Right renal cortex interstitium (tissue), 3 donors: ENCODE measurements around the gene LAMB3. TPM values are rescaled to one million over a fixed set of nuclear protein-coding genes. Genes with fewer than 3 reads are reported as not detected.
A peak's percentile ranks its signal among the peaks of the same experiment; 100 is the strongest.

Experiments
- DNase-seq, 3 donors: peaks; one replicate each; pipeline ENCODE4 v3.0.0-alpha.2; 2013; ENCODE audit warnings: low read depth in 3 of 3, low spot score in 2 of 3
- polyA plus RNA-seq, 3 donors: library from polyadenylated mRNA; unstranded; fragments of 120-200 nt; gene quantifications; one replicate each; pipeline ENCODE4 v1.2.1, GENCODE V29; 2013; ENCODE audit not compliant: insufficient read length in 3 of 3

The LAMB3 gene
- polyA plus RNA-seq, 3 donors = 0.76 to 1.4 (median 0.92) TPM

DNA sequence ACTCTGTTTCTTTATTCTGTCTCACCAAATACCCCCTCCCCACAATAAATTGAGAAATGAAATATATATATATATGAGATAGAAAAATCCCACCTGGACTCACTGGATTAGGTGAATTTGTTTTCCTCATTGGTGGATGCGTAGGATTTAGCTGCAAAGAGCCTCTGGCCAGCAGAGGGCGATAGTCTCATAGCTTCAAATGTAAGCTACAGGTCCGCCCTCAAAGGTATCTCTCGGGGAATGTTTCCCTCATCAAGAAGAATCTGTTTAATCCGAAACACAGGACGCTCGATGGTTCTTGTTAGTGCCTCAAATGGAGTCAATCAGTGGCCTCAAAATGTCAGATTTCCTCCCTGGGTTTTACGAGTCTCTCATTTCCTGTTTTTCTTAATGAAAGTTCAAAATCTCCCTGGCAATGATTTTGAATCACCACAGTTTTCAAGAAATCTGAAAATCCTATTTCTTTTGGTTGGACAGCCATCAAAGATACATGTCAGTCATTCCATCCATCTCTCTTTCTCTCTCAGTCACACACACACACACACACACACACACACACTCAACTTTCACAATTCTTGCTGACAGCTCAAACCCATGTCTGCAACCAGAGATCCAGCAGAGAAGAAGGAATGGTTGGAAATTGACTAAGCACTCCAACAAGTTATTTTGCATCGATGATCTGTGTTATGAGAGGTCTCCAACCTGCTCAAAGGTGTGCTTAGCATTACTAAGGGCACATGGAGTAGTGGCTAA is 82.6 kb downstream of the LAMB3 start:
- DNase-seq = peak in 1 of 3 donors; percentile 52

DNA sequence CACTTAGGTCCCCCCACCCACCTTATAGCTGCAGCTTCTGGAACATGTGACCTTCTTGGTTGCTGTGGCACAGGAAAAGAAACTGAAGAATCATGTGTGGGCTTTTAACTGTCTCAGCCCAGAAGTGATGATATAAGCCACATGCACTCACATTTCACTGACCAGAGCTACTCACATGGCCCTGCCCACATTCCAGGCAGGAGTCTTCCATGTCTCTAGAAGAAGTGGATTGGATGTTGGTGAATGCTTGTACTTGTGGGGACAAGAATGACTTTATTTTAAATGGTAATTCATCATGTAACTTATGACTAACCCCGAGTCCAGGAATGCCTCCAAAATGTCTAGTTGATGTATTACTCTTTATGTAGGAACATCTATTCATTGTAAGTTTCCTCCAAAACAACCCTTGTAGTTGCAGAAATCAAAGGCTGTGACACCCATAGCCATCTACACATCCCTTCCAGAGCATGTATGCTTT is 84.5 kb downstream of the LAMB3 start:
- DNase-seq = no peak

DNA sequence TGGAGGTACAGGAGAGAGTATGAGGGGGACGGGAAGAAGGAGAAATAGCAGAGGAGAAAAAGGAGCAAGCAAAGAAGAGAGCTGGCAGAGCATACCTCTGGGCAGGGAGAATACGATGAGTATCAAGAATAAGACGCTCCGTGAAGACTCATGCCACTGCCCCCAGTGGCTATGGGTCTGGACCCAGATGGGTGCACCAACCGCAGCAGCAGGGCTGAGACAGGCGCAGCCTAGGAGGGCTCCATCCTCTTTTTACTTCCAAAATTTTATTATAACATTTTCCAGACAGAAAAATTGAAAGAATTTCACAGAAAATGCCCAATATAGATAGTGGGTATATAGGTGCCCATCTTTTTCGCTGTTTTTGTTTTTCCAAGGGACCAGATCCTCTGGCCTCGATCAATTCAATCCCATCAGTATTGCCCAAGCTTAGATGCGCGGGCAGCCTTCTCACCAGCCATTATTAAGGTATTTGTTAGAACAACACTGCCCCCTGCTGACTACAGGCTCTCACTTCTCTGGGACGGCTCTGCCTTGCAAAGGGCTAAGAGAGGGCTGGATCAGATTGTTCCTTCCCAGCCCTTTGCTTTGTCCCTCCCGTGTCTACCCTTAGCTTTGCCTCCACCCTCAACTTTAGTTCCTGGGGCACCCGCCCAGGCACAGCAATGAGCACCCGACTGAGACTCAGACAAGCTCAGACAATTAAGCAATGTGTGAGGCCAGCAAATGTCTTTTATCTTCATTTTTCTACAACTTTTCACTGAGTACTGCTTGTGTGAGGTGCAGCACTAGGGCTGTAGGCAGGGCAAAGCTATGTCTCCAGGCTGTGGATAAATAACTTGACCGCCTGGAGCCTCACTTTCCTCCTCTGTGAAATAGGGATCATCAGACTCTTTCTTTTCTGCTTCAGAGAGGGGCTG is 86.2 kb downstream of the LAMB3 start:
- peak; percentile 58 to 71 (median 65) for DNase-seq

Other genes starting within 250 kb of the LAMB3 start
- 1 to 10 TPM; 5.6 to 6.3 (median 6.2) TPM for gene CAMK1G, start 68.7 kb downstream of the LAMB3 start, polyA plus RNA-seq
- gene G0S2, start 23.0 kb upstream of the LAMB3 start, polyA plus RNA-seq = 10 to 100 TPM in 2 of 3 donors, 1 to 10 TPM in 1; 9.3 to 13.7 (median 12.0) TPM
- under 1 TPM; 0.29 to 0.39 (median 0.33) TPM for gene HSD11B1, start 52.4 kb upstream of the LAMB3 start, polyA plus RNA-seq
- gene TRAF3IP3, start 103.6 kb upstream of the LAMB3 start, polyA plus RNA-seq = 1 to 10 TPM; 1.6 to 2.0 (median 1.9) TPM
- 1 to 10 TPM; 3.6 to 4.3 (median 4.1) TPM for gene C1orf74, start 132.1 kb upstream of the LAMB3 start, polyA plus RNA-seq
- gene IRF6, start 153.7 kb upstream of the LAMB3 start, polyA plus RNA-seq = 10 to 100 TPM; 17.3 to 20.7 (median 19.4) TPM
- gene UTP25, start 175.5 kb upstream of the LAMB3 start, polyA plus RNA-seq = 10 to 100 TPM in 2 of 3 donors, 1 to 10 TPM in 1; 9.9 to 11.1 (median 11.0) TPM